CD1c-positive myeloid dendritic cell (primary cell): ENCODE measurements around the gene ARHGAP22.
A peak's percentile ranks its signal among the peaks of the same experiment; 100 is the strongest.
"Not testable (repeated sequence)": the region's sequence is repeated elsewhere in the genome, so short reads cannot be mapped to it uniquely, and the experiment has no call there.

ENCODE experiments used
- DNase-seq: peaks from one replicate; pipeline ENCODE4 v3.0.0-alpha.2; 2016; ENCODE audit errors: extremely low spot score

ARHGAP22 gene

DNA sequence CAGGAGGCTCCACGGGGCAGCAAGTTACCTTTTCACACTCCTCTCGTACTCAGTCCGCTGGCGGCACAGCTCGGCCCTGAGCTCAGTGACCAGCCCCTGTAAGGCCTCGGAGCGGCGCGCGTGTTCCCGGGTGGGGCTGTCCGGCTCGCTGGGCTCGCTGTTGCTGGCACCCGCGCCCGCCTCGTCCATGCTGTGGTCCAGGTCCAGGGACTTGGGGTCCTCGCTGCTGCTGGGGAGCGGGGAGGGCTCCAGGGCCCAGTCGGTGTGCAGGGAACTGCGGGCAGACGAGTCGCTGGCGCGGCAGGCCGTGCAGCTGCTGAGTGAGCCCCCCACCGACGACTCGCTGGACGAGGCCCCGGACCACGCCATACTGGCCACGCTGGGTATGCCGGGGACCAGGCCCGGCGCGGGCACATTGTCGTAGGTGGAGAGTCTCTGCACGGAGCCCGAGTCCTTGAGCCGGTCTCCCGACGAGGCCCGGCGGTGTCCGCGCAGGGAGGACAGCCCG is 154.6 kb downstream of the ARHGAP22 start:
- no peak for DNase-seq

DNA sequence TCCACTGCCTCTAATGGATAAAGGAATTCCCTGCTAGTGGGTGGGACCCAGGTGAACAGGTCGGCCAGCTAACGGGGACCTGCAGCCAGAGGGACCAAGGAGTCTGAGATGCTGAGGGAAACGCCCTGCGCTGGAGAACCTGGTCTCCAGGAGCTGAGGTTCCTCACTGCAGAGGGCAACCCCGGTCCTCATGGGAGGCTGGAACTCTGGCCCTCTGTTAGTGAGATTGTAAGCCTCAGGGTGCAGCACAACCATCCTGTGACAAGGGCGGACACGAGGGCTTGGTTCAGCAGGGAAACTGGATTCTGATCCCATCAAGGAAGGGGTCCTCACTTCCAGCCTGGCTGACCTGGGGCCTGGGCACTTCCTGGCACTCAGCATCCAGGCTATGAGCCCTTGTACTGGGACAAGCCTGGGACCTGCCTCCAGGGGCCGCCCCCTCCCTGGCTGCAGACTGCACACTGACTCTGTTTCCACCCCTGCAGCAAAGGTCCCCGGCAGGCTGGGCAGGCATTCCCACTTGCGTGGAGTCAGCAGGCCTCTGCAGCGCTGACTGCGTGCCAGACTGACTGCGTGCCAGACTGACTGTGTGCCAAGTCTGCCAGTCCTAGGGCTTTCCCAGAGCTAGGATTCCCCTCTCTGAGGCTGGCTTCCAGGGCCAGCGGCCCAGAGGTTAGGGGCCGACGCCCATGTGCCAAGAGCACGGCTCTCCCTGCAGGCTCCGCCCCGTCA is 155.2 kb downstream of the ARHGAP22 start:
- no peak for DNase-seq

DNA sequence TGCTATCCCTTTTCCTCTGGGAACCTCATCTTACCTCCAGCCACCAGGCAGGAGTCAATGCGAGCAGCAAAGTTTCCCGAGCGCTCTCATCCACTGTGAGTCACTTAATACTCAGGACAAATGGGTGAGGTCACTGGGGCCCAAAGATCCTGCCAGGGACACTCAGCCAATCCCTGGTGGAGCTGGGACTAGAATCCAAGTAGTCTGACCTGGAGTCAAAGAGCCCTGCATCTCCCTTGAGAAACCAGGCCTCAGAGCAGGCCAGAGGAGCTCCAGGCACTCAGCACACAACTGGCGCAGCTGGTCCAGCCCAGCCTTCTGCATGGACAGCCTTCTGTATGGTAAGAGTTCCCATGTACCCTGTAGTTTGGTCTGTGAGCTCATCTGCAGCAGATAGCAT is 156.1 kb downstream of the ARHGAP22 start:
- DNase-seq, result no peak

DNA sequence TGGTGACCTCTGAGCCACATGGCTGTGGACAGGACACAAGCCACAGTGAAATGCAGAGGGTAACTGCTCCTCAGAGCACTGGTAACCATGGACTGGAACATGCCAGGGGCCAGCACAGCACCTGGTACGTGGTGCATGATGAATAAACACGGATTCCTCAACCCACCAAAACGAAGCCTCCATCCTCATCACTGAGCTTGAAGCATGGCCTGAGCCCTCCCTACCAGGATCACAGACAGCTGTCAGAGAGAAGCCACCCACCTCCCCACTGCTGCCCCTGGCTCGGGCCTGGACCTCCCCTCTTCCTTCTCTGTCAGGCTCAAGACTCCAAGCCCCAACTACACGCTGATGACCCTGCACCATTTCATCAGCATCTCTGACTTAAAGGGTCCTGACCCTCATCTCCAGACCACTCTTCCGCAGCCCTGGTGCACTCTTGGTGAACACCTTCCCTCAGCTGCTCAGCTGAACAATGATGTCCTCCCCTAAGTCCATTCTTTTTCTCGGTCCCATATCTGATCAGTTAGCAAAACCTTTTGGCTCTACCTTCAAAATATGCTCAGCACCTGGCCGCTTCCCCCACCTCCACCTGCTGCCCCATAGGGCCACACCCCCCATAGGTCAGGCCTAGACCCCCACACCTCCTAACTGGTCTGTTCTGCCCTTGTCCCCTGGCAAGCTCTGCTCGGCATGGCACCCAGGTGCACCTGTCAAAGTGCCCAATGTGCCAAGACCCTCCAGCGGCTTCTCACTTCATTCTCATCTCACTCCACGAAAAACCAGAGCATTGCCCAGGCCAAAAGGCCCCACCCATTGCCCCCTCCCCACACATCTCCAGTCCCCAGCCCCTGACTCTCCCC is 157.3 kb downstream of the ARHGAP22 start:
- no peak for DNase-seq

DNA sequence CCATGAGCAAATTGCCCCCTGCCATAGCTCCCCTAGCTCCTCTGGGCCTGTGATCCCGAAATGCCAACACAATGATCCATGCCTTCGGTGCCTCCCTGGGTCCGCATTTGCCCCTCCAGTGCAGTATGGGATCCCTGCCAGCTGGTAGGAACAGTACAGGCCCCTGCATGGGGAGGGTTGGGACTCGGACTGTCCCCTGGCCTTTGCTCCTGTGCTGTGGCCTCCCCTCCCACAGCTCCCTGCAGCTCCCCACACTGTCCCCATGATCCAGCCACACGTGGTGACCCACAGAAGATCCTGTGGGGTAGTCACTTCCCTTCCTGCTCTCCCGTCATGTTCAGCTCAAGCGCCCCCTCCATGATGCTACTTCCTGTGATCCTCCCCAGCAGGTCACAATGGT is 158.1 kb downstream of the ARHGAP22 start:
- DNase-seq, result peak; percentile 19

DNA sequence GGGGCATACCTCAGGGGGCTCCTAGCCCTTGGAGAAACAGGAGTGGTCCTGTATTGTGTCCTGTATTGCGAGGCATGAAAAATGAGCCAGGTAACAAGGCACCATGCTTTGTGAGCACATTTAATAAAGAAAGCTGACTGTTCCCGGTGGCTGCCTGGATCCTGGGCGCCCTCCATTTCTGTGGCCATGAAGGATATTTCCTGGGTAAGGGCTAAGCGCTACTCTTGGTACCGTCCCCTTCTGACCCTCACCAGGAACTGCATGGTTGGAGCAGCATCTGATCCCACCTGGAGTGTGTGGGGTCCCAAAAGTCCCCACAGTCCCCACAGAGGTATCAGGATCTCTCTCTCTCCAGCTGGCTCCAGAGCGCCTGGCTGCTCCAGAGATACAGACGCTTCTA is 158.9 kb downstream of the ARHGAP22 start:
- no peak for DNase-seq

DNA sequence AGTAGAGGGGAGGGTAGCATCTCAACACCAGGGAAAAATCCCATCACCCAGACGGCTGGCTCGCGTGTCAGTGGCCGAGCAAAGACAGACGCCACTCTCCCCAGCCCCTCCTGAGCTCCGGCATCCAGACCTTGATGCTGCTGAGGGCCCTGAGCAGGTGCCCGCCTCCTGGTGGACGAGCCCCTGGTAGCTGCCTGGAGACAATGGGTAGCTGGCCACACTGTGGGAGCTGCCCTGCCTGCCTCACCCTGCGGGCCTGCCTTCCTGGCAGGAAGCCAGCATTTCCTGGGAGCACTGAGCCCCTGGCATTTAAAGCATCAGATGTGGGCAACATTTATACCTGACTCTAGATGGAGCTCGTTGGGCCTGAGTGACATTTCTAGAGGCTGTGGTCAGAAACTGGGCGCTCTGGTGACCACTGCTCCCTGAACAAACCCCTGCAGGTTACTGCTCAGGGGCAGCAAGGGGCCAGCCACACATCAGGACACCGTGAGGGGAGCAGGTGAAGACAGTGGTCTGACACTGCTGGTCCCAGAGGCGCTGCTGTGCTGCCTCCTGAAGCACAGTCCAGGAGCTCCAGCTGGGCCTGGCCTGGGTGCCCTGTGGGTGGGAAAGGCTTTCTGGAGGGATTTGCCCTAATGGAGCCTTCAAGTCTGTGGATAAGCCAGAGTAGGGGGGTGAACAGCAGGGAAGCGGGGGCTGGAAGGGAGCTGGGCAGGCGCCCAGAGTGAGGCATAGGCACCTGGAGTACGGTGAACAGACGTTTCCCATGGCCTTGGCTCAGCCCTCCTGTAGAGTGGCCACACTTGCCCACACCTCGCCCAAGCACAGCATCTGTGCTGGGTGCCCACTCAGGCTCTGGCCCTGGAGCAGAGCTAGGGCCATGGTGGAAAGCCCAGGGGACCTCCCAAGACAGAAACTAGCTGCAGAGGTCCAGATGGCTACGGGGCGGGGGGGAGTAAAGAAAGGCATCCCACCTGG is 159.7 kb downstream of the ARHGAP22 start:
- no peak for DNase-seq

DNA sequence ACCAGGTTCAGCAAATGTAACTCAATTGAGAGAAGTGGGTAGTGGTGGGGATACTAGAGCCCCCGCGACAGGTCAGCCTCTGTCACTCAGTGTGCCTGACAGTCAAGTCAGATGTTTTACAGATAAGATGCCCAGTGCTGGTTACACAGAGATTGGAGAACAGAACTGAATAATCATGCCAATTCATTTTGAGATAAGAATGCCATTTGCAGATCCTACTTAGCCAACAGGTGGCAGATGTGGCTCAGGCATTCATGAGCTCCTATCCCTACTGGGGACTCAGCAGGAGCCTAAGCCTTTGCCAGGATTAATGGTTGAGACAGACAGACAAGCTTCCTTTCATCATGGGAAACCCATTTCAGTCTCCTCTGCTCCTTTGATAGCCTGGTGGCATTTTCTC is 160.6 kb downstream of the ARHGAP22 start:
- DNase-seq, result peak; percentile 34

DNA sequence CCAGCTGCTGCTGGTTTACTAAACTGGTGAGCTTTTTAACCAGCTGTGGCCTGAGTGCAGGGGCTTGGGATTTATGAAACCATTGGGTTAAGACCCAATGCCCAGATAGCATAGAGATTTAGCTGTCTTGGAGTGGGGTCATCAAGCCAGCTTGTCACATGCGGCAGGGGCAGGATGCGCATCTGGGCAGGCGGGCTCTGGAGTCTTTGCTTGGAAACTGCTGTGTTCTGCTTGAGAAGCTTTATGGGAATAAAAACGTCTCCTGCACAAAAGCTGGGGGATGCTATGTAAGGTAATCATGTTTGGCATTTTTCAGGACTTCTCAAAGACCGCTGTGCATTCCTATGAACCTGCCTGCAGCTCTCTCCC is 162.1 kb downstream of the ARHGAP22 start:
- no peak for DNase-seq

DNA sequence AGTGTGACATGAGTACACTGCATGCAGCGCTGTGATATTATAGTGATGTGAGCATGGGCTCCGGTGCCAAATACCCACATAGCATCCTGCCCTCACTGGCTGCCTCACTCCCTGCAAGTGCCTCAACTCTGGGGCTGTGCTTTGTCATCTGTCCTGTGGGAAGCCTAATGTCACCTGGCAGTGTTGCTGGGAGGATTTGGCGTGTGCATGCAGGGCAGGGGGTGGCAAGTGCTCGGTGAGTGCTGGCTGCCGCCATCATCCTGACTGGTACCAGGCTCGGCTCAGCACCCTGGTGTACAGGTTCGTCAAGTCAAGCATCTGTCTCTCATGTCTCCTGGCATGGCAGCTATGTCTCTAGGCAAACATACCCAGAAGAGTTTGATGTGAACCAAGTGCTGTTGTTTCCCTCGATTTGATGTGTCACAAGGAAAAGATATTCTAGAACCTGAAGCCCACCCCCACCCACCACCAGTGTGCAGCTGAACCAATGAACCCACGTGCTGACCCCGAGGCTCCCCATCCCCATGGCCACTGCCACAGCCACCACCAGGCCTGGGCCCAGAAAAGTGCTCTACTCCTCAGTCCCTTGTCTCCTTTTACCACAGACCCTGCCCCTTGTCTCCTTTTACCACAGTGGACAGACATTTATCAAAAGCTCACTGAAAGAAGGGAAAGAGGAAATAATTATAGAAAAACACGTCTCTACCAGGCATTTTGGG is 162.6 kb downstream of the ARHGAP22 start:
- no peak for DNase-seq

DNA sequence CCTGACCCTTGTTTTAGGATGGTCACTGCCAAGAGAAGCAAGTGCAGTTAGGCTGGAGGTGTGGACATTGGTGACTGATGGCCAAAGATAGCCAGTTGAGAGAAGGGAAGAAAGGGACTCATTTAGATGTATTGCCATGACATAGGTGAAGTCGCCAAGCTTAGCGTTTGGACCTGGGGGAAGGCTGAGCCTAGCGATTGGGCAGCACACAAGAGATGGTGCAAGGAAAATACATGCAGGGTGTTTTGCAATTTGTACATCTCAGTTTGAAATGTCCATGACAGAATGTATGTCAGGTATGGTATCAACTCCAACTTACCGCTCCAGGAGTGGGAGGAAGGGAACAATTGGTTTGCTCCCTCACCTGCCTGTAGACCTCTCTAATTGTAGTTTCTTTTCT is 164.1 kb downstream of the ARHGAP22 start:
- no peak for DNase-seq

DNA sequence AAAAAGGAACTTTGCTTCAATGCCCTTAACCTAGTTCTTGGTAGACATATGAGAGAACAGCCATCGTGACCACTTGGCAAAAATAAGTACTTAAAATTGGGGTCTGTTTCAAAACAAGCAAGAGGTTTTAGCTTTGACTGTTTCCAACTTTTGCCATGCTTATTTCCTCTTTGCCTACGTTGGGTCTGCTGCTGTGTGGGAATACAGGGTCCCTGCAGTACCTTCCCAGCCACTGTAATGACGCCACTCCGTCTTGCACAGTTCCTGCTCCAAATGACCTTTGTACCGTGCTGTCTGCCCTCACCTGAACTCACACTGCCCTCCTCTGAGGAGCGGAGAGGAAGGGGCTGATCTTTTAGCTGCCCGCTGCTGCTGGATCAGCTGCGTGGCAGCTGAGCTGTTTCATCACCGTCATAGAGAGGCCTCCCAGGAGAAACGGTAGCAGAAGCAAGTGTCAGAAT is 165.3 kb downstream of the ARHGAP22 start:
- DNase-seq, result no peak

DNA sequence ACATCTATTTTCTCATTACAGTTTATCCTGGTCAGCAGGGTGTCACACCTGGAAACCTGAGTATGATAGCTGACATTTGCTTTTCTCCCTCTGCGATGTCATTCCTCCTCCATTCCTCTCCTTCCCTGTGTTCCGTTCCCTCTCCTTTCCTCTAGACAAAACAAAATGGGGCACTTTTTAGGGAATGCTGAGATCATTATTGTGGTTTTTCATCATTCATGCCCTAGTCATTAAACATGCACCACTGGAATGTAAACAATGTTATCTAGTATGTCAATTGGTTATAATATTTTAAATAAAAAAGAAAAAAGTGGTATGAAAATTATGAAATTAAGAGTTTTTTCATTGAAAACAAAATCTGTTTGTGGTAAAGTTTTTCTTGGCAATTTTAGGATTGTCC is 165.8 kb downstream of the ARHGAP22 start:
- no peak for DNase-seq

DNA sequence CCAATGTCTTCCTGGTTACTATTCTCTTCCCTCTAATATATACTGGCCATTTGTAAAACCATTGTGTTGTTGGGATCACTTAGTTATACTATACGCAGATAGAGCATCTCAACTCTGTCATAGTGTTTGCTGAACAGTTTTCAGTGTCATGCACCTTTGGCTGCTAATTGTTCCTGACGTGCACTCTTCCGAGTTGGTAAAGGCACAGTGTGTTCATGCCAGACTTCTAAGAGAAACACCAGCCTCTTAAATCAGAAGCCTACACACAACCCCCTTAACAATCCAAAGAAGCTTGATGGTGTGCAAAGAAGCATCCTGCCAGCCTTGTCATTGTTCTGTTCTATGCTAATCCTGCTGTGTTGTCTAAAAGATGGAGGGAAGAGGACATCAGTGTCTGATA is 167.3 kb downstream of the ARHGAP22 start:
- no peak for DNase-seq

DNA sequence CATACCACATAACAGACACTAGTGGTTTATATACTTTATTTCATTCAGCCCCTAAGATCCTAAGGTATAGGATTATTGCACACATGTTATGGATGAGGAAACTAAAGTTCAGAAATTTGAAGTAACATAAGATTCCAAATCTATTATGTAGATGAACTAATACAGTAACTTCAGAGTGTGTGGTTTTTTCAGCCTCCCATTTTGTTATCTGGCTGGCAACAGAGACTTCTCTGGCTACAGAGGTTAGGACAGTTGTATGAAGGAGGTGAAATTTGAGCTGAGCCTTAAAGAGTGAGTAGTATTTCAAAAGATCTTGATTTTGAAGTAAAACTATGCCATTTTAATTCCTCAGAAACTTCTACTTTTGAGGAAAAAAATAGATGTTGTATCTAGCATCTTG is 173.0 kb downstream of the ARHGAP22 start:
- no peak for DNase-seq

DNA sequence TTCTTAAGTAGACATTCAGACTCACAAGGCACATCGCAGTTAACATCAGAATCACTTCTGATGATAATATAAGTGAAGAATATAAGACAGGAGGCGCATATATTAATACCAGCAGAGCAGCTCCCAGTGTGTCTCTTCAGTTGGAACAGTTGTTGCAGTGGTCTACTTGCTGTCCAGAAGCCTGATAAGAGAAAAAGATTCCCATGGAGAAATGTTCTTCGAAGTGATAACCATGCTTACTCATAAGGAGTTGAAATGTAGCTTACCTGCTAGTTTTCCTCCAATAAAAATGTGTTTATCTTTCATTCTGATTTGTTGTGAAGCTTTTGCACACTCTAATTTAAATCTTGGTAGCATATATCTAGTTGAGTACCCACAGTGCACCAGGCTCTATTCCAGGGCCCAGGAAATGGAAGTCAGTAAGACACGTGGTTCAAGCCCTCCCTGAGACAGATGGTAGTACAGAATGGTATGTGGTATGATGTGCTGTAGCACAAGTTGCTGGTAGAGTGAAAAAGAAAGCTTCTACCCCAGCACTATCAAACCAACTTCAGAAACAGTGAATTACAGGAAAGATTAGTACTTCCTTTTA is 174.4 kb downstream of the ARHGAP22 start:
- DNase-seq, result no peak

DNA sequence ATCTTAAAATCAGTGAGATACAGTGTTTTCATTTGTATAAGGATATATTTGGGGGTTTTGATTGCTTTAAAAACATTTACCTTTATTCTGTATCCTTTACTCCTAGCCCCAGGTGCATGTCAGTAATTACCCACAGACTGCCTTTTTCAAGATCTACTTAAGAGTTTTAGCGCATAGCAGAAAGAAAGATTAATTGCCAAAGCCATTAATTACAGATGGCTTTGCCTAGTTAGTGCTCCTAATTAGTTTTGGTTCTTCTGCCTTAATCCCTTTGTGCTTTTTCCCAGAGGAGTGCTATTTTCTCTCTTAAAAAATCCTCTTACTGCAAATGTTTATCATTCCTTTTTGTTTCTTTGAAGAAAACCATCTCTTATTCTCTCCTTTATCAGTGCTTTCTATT is 175.6 kb downstream of the ARHGAP22 start:
- no peak for DNase-seq

DNA sequence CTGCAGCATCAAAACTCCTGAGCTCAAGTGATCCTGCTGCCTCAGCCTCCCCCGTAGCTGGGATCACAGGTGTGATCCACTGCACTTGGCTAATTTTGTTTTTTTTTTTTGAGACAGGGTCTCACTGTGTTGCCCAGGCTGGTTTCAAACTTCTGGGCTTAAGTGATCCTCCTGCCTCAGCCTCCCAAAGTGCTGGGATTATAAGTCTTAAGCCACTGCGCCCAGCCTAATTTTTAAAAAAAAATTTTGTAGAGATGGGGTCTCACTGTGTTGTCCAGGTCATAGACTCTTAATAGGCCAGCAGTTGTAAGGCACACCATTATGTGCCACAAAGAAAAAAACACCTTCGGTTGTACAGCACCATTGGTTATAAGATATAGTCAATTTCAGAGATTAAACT is 176.0 kb downstream of the ARHGAP22 start:
- no peak for DNase-seq

DNA sequence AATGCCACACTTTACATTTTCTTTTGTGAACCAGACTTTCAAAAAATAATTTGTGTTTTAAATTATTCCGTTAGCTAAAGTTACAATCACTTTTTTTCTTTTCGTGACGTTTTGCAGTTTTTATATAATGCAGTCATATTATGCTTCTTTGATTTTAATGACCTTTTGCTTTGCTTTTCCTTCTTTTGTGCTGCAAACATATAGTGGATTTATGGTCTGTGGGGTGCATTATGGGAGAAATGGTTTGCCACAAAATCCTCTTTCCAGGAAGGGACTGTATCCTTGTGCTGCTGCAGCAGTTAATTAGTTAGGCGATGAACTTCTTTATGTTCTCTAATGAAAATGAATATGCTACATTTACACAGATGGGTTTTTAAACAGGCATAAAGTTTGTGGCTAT is 181.0 kb downstream of the ARHGAP22 start:
- no peak for DNase-seq

DNA sequence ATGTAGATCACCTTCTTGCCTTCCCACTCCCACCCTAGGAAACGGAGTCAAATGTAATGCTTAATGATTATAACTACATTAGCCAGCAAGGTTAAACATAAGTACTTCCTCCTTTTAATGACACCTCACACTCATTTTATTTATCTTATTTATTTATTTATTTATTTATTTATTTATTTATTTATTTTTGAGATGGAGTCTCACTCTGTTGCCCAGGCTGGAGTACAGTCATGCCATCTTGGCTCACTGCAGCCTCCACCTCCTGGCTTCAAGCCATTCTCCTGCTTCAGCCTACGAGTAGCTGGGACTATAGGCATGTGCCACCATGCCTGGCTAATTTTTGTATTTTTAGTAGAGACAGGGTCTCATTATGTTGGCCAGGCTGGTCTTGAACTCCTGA is 183.0 kb downstream of the ARHGAP22 start:
- not testable (repeated sequence) for DNase-seq

DNA sequence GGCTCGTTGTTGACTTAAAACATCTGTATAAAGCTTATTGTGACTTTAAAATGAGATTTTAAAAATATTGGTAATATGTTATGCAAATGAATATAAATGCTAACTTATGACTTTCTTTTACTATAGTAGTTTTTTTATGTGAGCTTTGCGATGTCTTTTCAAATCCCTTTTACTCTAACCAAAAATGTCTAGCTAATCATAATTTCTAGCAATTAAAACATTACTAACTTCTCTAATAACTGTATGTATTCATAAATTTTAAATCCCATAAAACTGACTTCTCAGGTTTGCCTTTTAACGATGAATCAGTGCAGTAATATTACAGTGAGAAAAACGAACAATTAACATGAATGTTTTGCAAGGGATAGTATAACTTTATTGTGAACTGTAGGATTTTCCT is 185.2 kb downstream of the ARHGAP22 start:
- DNase-seq, result no peak
